DMS53 treated with DMSO at 0.1 percent for 48 hours (cell line): ENCODE data around the gene NTRK3.

ENCODE experiments used
- DNase-seq: peaks from one replicate; lab custom pipeline; 2025; ENCODE audit not compliant: unreplicated experiment; lab: John Stamatoyannopoulos, UW

The NTRK3 gene

DNA sequence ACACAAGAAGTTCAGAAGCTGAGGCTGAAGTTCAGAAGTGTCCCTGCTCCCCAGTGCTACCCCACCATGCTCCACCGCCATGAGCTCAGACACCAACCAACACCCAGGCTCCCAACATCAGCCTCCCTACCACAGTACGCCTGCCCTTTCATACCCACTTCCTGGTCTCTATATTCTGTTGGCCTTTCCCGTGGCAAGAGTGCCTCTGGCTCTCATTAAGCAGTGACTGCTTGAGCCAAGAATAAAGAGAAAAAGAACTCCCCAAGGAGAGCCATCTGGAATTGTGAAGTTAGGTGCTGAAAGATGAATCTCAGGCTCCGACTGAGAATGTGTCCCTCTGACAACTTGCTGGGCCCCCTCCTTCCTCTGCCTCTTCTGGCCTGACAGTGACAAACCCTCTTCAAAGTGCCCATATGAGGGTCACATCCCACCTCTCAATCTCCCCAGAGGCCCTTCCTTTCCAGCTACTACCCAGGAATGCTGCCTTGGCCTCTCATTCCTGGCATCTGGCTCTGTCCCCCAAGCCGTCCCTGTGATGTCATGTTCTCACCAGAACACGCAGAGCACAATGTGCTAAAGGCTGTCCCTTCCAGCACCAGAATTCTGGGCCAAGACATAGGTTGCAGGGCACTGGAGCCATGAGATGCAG lies 306.8 kb downstream of the NTRK3 start:
- no peak for DNase-seq

DNA sequence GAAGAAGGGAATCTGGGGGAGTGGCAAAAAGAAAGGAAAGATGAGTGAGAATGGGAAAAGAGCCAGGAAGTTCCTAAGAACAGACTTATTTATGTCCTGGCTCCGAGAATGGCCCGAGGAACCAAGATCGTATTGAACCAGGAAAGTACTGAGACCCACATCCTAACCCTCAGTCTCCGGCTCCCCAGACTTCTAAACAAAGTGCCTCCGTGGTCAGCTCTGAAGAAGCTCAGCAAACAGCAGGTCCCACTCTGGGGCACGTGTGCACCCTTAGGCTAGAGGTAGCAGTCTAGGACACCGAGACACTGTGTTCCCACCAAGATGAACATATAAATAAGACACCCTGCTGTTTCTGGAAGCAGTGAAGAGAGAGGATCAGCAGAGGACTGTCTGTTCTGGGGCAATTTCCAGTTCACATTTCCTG lies 307.4 kb downstream of the NTRK3 start:
- DNase-seq, result no peak

DNA sequence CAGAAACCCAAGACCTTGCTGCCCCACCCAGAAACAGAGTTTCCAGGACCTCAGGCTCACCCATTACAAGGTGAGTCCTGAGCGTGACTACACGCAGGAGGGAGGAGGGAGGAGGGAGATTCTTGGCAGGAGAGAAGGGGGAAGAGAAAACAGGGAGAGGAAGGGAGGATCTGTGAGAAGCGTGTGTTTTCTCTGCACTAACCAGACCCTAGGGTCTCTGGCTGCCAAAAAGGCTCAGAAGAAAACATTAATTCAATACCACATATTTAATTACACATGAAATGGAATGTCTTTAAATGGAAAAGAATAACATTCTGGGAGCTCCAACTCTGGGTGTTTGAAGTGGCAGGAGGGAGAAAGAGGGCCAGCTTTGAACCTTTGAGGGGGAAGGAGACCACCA lies 309.0 kb downstream of the NTRK3 start:
- DNase-seq, result no peak

DNA sequence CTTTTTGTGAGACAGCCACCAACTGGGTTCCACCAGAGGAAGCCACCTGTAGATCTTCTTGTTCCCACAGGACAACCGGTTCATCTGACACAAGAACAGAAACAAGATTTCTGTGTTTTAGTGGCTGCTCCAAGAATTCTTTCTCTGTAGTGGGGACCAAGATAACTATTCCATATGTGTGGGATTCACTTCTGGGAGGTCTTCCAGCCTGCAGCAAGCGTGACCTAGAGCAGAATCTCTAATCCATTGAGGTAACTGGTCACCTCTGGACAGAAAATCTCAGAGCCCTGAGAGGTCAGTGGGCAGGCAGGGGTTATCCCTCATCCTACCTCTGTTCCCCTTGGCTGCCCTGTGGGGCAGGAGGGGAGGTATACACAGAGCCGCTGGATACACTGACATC lies 311.3 kb downstream of the NTRK3 start:
- DNase-seq, result no peak

DNA sequence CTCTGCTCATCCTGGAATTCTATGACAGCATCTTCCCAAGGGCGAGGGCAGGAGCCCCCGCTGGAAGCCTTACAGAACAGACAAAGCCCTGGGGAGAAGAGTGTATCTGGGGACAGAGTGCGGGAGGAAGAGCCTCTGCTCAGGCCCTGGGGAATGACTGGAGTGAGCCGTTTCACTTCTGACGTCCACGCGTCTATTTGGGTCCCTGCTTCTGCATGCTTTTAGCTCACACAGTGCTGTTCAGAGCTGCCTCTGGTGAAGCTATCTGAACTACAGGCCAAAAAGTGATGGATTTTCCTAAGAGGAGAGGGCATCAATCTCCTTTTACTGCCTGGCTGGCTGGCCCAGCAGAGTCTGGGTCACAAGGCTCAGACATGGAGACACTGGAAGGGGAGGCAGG lies 311.8 kb downstream of the NTRK3 start:
- no peak for DNase-seq

DNA sequence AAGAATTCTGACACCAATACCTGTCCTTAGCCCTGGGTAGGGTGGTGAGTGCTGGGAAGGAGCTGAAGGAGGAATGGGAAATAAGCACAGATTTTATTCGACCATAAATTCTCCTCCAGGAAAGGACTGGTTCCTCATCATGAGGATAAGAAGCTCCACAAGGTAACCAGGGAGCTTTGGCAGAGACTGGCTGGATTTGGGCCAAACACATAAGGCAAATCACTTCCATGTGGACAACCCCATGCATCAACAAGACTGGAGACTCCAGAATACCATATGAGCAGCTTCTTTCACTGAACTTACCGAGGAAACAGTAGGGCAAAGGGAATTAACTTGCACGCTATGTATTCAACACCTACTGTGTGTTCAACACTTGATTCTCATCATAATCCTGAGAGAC lies 312.5 kb downstream of the NTRK3 start:
- no peak for DNase-seq

DNA sequence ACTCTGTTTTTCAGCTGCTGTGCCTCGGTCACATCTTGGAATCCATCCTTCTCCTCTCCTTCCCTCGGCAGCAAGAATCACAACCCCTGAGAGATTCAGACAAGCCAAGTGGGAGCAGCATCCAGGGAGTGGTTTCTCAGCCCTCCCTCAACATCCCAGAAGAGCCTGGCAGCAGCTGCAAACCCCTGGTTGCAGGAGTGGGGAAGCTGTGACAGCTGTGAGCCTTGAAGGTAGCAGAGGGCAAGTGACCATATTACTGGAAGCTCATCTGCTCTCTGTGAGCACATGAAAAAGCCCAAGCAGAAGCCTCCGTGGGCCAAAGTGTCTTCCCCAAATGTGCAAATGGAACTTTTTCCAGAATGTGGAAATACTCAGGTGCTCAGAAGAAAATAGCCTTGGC lies 312.9 kb downstream of the NTRK3 start:
- DNase-seq, result no peak

DNA sequence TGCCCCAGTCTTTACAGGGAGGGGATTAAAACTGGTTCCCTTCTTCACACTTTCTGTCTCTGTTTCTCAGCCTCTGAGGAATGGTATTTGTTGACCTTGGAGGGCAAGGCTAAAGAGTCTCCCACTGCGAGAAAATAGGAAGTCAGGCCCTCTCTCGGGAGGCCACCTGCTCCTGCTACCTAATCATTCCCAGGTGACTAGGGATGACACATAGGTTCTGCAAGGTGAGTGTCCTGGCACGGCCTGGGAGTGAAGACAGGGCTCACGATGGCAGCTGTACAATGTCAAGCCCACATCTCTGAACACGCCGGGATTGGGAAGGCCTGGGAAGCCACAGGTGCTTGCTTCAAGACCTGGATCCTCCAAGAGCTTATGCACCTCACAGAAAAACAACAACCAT lies 314.2 kb downstream of the NTRK3 start:
- DNase-seq, result no peak

DNA sequence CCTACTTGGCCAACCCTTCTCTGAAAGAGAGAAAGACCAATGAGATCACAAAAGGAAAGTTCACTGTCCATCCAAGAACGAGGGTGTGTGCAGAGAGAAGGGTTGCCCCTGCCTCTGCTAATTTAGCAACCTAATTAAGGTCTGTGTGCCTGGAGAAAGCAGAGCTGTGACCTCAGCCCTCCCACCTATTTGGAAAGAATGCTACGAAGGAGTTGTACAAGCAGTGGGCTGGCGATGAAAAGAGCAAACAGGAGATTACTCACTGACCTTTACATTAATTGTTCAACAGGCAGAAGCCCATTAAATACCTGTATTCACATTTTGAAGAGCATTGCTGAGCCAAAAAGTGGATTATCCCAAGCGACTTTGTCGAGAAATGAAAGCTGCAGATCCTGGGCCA lies 314.9 kb downstream of the NTRK3 start:
- DNase-seq, result no peak

DNA sequence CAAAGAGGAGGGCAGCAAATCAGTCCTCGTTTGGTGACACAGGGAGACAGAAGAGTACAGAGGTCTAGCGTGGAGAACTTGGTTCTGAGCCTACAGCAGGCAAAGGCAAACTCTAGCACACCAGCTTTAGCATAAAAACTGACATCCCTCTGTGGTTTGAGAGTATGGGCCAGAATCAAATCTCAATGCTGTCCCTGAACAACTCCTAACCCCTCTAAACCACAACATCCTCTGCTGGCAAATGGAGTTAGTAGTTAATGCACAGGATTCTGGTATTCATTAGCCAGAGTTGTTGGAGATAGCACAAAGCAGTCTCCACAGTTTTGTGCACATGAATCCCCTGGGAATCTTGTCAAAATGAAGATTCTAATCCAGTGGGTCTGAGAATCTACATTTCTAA lies 315.8 kb downstream of the NTRK3 start:
- DNase-seq, result no peak

DNA sequence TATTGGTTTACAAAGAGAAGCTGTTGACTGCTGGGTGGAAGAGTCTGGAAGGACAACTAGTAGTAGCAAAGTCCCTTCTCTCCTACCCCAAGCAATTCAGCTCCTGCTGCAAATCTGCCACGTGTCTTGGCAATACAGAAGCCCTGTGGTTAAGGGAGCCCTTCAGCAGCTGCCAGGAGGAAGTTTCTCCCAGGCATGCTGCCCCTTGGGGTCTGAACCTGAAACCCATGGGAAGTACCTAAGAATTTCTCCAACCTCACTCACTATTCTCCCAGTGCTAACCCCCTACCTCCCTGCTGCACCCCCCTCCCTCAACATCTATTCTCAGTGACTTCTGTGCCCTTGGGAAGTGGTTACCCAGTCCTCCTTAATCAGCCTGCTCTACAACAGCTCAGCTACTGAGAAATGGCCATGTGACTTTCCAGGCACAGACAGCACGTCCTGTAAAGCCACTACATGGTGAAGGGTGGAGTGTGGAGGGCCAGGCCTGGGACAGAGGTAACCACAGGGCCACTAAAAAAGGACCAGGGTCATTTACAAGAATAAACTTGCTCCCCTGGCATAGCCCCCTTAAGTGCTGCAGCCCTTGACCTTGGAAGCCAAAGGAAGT lies 316.6 kb downstream of the NTRK3 start:
- no peak for DNase-seq

DNA sequence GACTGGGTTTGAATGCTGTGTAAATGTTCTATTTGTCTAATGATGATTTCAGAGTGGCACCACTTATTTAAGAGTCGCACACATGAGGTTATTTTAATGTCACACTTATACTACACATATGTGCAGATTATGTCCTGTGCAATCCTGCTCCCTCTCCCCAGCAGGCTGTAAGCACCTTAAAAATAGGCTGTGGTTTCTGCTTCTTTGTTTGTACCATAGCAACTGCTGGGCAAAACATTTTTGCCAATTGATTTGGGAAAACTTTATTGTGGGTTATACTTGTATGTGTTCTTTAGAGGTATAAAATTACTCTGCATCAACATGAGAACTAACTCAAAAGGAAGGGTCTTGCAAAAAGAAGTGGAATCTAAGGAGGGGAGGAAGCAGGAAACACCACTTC lies 318.5 kb downstream of the NTRK3 start:
- no peak for DNase-seq

DNA sequence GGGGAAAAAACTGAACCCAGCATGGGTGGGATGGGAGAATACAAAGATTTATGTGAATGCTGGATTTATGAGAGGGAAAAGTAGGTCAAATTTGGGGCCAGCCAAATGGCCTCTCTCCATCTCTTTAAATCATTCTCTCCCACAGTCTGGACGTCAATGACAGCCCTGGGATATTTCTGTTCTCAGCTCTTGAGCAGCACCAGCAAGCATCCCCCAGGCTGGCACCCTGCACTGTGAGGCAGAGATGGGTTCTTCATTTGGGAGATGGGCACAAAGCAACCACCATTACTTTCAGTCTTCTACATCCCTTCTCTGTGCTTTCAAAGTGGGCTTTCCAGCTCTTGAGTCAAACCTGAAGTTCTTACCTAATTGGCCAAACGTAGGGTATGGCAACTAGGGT lies 321.0 kb downstream of the NTRK3 start:
- no peak for DNase-seq

DNA sequence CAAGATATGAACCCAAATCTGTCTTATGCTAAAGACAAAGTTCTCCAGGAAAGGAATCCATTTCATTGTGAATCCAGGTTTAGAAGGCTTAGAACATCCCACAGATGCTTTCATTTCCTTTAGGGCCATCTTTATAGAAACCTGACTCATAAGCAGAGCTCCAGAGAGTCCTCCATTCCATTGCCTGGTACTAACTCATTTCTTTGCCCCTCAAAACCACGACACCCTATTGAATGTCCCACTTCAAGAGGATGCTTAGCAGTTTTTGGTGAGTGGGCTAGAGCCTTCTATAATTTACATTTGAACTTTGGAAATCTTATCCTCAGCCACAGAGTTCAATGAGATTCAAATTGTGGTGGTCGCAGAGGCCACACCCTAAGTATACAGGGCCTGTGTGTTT lies 325.0 kb downstream of the NTRK3 start:
- DNase-seq, result no peak

DNA sequence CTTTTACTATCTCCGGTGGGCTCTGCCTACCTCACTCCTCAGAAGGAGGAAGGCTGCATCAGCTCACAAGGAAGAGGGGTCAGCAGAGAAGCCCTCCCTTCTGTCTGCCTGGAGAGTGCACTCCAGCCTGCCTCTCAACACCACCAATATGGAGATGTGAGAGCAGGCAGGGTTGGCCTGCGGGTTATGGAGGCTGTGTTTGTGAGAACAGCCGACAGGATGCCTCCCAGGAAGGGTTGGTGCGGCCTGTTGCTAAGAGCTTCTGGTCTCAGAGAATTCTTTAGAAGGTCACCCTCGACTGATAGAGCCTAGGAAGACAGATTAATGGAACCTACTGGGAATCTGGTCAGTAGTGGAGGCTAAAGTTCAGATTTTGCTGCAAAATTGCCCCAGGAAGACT lies 326.1 kb downstream of the NTRK3 start:
- DNase-seq, result no peak

DNA sequence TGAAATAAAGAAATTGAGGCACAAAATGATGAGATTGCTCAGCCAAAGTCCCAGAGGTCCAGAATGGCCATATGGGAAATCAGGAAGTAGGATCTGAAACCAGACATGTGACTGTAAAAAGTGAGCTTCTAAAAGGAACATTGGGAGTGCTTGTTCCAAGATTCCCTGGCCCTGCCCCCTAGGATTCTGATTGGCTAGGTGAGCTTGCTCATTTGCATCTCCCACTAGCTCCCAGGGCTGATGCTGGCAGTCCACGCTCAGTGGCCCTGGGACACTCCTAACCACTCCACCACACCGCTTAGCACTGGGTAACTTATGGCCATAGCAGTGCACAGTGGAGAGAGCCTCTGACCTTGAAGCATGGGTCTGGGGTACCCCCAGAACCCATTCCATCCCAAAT lies 326.7 kb downstream of the NTRK3 start:
- DNase-seq, result no peak

DNA sequence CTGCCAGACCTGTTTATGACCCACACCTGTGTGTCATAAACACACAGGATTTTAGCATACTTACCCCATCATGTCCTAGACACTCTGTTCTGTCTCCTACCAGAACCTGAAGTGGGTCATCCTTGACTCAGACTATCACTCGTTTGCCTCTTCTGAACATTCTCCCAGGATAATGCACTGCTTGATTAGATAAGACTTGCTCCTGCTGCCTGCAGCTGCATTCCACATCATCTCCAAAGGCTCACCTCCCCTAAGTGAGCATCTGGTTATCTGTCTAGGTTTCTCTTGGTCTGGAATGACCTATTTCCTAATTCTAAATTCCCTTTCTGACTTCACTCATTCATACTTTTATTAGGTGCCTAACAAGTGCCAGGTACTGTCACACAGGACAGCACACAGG lies 332.1 kb downstream of the NTRK3 start:
- no peak for DNase-seq

DNA sequence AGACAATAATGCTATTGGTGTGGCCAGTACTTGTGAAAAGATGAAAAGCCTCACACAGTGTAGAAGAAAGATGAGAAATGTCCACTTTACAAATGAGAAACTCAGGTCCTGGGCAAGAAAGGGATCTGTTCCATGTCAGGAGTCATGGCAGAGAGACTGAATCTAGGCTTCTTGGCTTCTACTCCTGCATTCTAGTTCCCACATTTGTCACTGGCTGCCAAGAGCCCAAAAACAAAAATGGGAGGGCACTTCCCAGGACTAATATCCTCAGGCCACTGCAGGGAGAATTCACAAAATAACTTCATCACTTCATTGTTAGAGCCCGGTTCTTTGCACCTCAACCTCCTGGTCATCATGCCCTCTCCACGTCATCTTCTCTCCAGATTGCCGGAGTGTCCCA lies 337.5 kb downstream of the NTRK3 start:
- DNase-seq, result no peak

DNA sequence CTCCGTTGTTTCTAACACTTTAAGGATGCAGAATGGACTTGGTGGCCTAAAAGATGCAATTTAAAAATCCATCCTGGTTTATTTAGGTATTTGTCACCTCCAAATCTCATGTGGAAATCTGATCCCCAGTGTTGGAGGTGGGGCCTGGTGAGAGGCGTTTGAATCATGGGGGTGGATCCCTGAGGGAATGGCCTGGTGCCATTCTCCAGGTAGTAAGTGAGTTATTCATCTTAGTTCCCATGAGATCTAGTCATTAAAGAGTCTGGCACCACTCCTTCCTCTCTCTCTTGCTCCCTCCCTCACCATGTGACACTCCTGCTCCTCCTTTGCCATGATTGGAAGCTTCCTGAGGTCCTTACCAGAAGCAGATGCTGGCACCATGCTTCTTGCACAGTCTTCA lies 339.1 kb downstream of the NTRK3 start:
- DNase-seq, result no peak

DNA sequence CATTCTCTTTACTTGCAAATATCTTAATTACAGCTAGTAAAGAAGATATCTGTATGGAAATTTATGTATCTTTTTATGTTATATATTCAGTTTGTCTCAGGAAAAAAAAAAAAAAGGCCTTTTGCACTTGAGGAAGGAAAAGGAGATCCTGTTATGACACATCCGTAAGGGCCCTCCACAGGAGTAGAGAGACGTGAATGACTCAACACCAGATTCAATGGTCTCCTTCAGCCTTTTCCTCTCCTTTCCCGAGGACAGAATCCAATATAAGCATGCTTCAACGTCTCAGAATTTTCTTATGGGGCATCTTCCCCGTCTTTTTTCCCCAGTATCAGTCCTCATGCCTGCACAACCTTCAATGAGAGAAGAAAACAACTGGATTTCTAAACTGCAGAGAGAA lies 340.3 kb downstream of the NTRK3 start:
- no peak for DNase-seq

DNA sequence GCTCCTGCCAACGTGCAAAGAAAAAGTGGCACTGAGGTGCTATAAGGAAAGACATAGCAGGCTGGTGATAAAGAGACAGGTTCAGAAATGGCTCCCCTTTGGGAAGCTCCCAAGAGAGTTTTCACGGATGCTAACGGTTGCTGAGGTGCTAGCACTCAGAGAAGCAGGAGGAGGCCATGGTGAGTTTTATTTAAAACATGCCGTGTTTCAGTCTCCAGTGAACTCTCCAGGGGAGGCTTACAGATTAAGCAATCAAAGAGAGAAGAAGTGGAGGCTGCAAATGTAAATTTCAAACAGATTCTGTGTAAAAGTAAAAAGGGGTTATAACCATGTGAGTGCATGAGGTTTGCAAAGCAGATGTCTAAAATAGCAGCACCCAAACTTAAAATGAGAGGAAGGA lies 346.2 kb downstream of the NTRK3 start:
- DNase-seq, result no peak

DNA sequence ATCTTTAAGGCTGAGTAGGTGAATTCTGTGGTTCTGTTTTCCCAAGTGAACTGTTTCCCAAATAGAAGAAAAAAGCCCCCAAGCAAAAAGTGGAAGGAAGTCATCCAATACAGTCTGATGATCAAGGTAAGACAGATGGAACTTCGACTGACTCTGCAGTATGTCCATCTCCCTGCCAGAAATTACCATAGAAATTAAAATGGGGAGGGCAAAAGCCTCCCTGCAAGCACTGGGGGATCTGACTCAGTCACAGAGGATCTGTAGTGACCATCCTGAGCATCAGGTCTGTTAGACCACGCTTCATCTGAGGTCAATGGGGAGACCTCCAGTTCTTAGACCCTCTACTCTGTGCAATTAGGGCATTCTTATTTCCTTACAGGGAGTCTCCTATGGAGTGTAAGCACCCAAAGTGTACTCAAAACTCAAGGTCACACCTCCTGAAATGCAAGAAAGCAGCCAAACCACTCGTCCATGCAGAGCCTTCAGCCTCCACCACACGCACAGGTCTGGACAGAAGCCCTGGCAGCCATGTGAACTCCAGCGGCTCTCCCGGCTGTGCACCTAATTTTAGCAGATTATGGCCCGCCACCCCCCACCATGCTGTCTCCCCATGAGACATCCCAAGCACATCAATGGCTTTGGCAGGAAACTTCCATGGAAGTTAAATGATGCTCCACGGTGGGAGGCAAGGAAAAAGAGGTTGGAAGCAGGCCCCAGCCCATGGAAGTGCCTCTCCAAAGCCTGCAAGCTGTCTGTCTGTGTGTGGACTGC lies 348.7 kb downstream of the NTRK3 start:
- no peak for DNase-seq

DNA sequence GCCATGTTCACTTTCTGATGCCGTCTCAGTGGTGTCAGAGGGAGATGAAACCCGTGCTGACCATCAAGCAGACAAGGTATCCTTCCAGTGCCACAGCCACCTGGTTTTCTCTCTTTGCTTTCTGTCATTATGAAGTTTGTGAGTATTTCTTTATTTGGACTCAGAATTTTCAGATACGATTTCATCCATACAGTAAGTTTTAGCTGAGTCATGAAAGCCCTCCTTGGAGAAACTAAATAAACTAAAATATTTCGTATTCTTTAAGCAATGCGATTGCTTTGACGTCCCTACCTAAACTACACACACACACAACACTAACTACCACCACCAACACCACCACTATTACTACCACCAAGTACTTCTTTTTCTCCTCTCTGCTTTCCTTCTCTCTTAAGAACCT lies 350.1 kb downstream of the NTRK3 start:
- no peak for DNase-seq
